Left lung (tissue), 10 donors: Measurements from ENCODE around the gene ARHGAP26. TPM values are rescaled to one million over a fixed set of nuclear protein-coding genes. Genes with fewer than 3 reads are reported as not detected.
"Not testable (repeated sequence)": the region's sequence is repeated elsewhere in the genome, so short reads cannot be mapped to it uniquely, and the experiment has no call there.

Source experiments
- ATAC-seq: fragments of 200-7000 bp; cut with Tn5 transposase; one replicate; pipeline ENCODE4 v1.9.1; 2020; ENCODE audit warnings: moderate library complexity
- DNase-seq, 4 donors: peaks; one replicate each; pipeline ENCODE4 v3.0.0-alpha.2; 2013 to 2020
- H3K27ac ChIP-seq, 2 donors: fragments of 200-600 bp; sonication (generic) in 1 of 2; one replicate each; pipeline versions ENCODE4 v1.5.0 to v1.8.0; 2020 to 2021
- H3K27me3 ChIP-seq, 2 donors: fragments of 200-600 bp; sonication (generic) in 1 of 2; one replicate each; pipeline versions ENCODE4 v1.5.0 to v1.8.0; 2020 to 2021
- H3K36me3 ChIP-seq, 2 donors: fragments of 200-600 bp; sonication (generic) in 1 of 2; one replicate each; pipeline versions ENCODE4 v1.5.0 to v1.8.0; 2020 to 2021
- H3K4me1 ChIP-seq, 2 donors: fragments of 200-600 bp; one replicate each; pipeline ENCODE4 v1.8.0; 2021
- H3K4me3 ChIP-seq, 2 donors: fragments of 200-600 bp; sonication (generic) in 1 of 2; one replicate each; pipeline versions ENCODE4 v1.5.0 to v1.8.0; 2020 to 2021; ENCODE audit warnings: mild to moderate bottlenecking in 1 of 2
- H3K9me3 ChIP-seq, 2 donors: fragments of 200-600 bp; sonication (generic) in 1 of 2; one replicate each; pipeline versions ENCODE4 v1.5.0 to v1.8.0; 2020 to 2021
- intact Hi-C, 2 donors: fragments of 100-400 bp; cut with DNase I; formaldehyde crosslinking; loops; one replicate each; pipeline versions ENCODE4 v1.11.2 to v1.14.2; 2022
- polyA plus RNA-seq, 6 donors: library from polyadenylated mRNA; unstranded; fragments of 120-200 nt; gene quantifications; one replicate each; pipeline ENCODE4 v1.2.1, GENCODE V29; 2013; ENCODE audit not compliant: insufficient read length in 6 of 6
- total RNA-seq, 2 donors: library from RNA; stranded (reverse); fragmentation: NEBNext Ultra II Directional; extraction: Animal tissue kit (Norgen Biotek cat#: 25700); gene quantifications; one replicate each; pipeline ENCODE4 v1.2.1, GENCODE V29; 2021
- TF ChIP-seq, protein P1 (sequence below), 2 donors: fragments of 200-600 bp; sonication (generic) in 1 of 2; IDR thresholded peaks; one replicate each; pipeline versions ENCODE4 v1.5.0 to v1.8.0; 2021; ENCODE audit warnings: antibody characterized with exemption in 2 of 2
- donor health status: DM: no; HTN: yes; CAD: no.
- donor health status: DM: no; HTN: no; CAD: no.

Gene ARHGAP26
- total and polyA plus RNA-seq, 8 donors: 13.9 to 61.9 (median 14.9) TPM

DNA sequence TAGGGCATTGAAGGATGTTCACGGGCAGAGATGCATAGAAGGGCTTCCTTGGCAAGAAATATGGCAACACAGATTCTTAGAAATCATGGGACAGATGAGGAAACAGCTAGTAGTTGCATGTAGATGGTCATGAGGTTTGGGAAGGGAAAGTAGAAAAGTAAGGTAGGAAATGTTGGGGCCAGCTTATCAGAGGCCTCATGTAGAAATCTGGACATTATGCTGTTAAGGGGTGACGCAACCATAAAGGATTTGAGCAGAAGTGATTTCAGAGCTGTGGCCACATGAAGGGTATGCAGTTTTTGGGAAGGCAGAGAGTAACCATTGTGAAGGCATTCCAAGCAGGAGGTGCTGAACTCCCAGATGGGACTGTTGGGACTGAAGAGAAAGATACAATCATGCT lies 224.0 kb downstream of the ARHGAP26 start:
- TF ChIP-seq, protein P1, sequence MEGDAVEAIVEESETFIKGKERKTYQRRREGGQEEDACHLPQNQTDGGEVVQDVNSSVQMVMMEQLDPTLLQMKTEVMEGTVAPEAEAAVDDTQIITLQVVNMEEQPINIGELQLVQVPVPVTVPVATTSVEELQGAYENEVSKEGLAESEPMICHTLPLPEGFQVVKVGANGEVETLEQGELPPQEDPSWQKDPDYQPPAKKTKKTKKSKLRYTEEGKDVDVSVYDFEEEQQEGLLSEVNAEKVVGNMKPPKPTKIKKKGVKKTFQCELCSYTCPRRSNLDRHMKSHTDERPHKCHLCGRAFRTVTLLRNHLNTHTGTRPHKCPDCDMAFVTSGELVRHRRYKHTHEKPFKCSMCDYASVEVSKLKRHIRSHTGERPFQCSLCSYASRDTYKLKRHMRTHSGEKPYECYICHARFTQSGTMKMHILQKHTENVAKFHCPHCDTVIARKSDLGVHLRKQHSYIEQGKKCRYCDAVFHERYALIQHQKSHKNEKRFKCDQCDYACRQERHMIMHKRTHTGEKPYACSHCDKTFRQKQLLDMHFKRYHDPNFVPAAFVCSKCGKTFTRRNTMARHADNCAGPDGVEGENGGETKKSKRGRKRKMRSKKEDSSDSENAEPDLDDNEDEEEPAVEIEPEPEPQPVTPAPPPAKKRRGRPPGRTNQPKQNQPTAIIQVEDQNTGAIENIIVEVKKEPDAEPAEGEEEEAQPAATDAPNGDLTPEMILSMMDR (IDR thresholded peaks at IDR 0.05): no peak
- no peak for ATAC-seq
- intact Hi-C loops: no loop called here

GRCh38 chr5:142995621-142996020 lies 225.4 kb downstream of the ARHGAP26 start:
- H3K27me3 ChIP-seq, H3K4me3 ChIP-seq, H3K9me3 ChIP-seq, DNase-seq, ATAC-seq, intact Hi-C loops, H3K27ac ChIP-seq, H3K36me3 ChIP-seq: not testable (repeated sequence)
- H3K4me1 ChIP-seq: peaks cover 0 to 24% of the 10 kb centered on the region in 2 donors

More for the DNA sequence above, 224.0 kb downstream of the ARHGAP26 start:
- H3K4me3 ChIP-seq: no peak overlapping the region
- H3K27ac ChIP-seq: no peak overlapping the region
- H3K4me1 ChIP-seq: peaks cover 0 to 24% of the 10 kb centered on the region in 2 donors
- no peaks in the 10 kb centered on the region for H3K27me3 ChIP-seq
- H3K36me3 ChIP-seq: no peaks in the 10 kb centered on the region
- DNase-seq: no peak
- peaks cover 0 to 2% of the 10 kb centered on the region in 2 donors for H3K9me3 ChIP-seq

DNA sequence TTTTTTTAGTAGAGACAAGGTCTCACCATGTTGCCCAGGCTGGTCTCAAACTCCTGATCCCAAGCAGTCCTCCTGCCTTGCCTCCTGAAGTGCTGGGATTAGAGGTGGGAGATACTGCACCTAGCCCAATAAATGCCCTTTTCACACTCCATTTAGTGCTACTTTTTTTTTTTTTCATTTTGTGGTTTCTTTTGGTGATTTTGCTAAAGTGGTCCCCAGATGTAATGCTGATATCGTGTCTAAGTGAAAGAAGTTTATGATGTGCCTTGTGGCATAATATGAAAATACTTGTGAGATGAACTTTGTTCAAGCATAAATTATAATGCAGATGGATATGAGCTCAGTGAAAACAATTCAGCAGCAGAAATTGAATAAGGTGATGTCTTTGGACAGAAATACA lies 227.4 kb downstream of the ARHGAP26 start:
- no peak overlapping the region for H3K4me3 ChIP-seq
- no peaks in the 10 kb centered on the region for H3K27me3 ChIP-seq
- no peaks in the 10 kb centered on the region for H3K9me3 ChIP-seq
- H3K36me3 ChIP-seq: no peaks in the 10 kb centered on the region
- DNase-seq (no peak), ATAC-seq (no peak)
- intact Hi-C loops: no loop called here
- TF ChIP-seq, protein P1 (IDR thresholded peaks at IDR 0.05): no peak
- H3K4me1 ChIP-seq: peaks cover 10 to 40% of the 10 kb centered on the region in 2 donors
- no peak overlapping the region for H3K27ac ChIP-seq

- no peak overlapping the region for H3K4me3 ChIP-seq
- TF ChIP-seq, protein P1 (IDR thresholded peaks at IDR 0.05): no peak
- DNase-seq: no peak
- intact Hi-C loops: no loop called here
- no peak for ATAC-seq
- no peaks in the 10 kb centered on the region for H3K36me3 ChIP-seq
- no peaks in the 10 kb centered on the region for H3K9me3 ChIP-seq
- H3K27ac ChIP-seq: no peak overlapping the region
- H3K27me3 ChIP-seq: no peaks in the 10 kb centered on the region
- H3K4me1 ChIP-seq: peaks cover 18 to 47% of the 10 kb centered on the region in 2 donors
Observed at GRCh38 chr5:142998316-142999020, 228.3 kb downstream of the ARHGAP26 start.

DNA sequence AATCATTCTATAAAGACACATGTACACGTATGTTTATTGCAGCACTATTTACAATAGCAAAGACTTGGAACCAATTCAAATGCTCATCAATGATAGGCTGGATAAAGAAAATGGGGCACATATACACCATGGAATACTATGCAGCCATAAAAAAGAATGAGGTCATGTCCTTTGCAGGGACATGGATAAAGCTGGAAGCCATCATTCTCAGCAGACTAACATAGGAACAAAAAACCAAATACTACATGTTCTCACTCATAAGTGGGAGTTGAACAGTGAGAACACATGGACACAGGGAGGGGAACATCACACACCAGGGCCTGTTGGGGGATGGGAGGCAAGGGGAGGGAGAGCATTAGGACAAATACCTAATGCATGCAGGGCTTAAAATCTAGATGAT lies 230.4 kb downstream of the ARHGAP26 start:
- H3K9me3 ChIP-seq, H3K36me3 ChIP-seq, DNase-seq, H3K4me3 ChIP-seq, H3K27ac ChIP-seq, ATAC-seq, intact Hi-C loops, H3K27me3 ChIP-seq: not testable (repeated sequence)
- peaks cover 19 to 54% of the 10 kb centered on the region in 2 donors for H3K4me1 ChIP-seq

GRCh38 chr5:143001764-143002351 lies 231.7 kb downstream of the ARHGAP26 start:
- TF ChIP-seq, protein P1 (IDR thresholded peaks at IDR 0.05): no peak
- Histone ChIP-seq H3K4me1 (peaks cover 26 to 59% of the 10 kb centered on the region in 2 donors), H3K27ac (peak overlapping the region; percentile 76 to 97), H3K4me3 (no peak overlapping the region), H3K36me3 (no peaks in the 10 kb centered on the region), H3K27me3 (no peaks in the 10 kb centered on the region), H3K9me3 (no peaks in the 10 kb centered on the region)
- intact Hi-C loops: no loop called here
- ATAC-seq (peak; percentile 56), DNase-seq (no peak)
